ENCODE measurements around the gene ALDH18A1.

DNA sequence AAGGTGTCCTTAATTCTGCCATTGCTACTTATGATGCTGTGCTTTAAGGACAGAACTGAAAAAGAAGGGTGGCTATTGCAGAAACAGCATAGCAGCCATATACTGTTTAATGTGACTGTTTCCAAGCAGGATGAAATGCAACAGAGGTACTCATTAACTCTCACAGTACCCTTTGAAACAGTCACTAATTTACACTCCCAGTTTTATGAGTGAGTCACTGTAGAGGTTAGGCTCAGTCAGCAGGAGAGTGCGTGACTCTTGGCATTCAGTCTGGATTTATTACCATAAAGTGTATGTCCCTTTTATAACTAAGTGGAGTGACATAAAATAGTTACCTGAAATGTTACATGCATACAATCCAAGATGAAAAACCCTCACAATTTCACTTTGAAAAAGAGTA, 27.7 kb downstream of the ALDH18A1 start:
- no peak for TF ChIP-seq EZH2 (IDR thresholded peaks at IDR 0.05; ENCODE audit: insufficient read depth, poor library complexity, severe bottlenecking)
- no peak for TF ChIP-seq EZH2phosphoT487 (IDR thresholded peaks at IDR 0.05; ENCODE audit: insufficient read depth, low read depth)
